Panc1 (cell line): Measurements from ENCODE around the gene GPATCH8.

Source experiments
- CTCF ChIP-seq: fragments of 450-650 bp; IDR thresholded peaks from 2 replicates; pipeline ENCODE4 v1.5.1; 2017; ENCODE audit warnings: mild to moderate bottlenecking
- SIN3A ChIP-seq: IDR thresholded peaks from 2 replicates; pipeline ENCODE4 v1.6.1; 2012; ENCODE audit warnings: low read depth, mild to moderate bottlenecking, low read length, moderate library complexity, borderline replicate concordance; ENCODE audit not compliant: insufficient read depth

DNA sequence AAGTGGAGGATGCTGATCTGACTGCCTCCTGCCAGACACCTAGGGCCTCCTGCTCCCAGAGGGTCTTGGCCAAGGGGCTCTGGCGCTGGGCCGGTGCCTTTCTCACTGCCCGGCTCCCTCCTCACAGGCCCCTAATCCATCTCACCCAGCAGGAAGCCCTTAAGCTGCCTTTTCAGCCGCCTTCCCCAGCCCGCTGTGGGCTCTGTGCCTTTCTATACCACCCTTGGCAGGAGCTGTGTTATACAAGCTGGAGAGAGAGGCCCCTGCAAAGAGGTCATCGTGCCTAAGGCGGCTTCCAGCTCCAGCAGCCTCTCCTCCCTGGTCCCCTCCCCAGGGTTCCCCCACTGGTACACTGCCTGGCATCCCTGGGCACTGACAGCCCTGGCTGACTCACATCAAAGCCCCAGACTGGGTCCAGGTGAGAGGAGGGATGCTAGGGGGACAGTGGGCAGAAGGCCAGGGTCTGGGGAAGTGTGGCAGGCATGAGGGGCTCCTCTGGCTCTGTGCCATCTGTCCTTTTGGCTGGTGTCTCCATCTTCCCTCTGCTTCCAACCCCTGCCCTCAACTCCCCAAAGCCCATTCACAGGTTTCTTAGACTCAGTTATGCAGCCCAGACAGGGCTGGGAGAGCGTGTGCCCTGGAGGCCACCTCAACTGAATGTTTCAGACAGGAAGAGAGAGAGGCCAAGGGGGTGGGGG is 38.8 kb upstream of the GPATCH8 start:
- no peak for TF ChIP-seq CTCF
- TF ChIP-seq SIN3A: no peak
